22Rv1 (cell line): ENCODE data around the gene P4HA2.

ENCODE experiments used
- H3K27ac ChIP-seq: fragments of 450-650 bp; 2 replicates; pipeline ENCODE4 v1.5.1; 2017
- CTCF ChIP-seq: fragments of 450-650 bp; IDR thresholded peaks from 2 replicates; pipeline ENCODE4 v1.5.1; 2017; ENCODE audit warnings: mild to moderate bottlenecking
- ZFX ChIP-seq: fragments of 450-650 bp; IDR thresholded peaks from 2 replicates; pipeline ENCODE4 v1.6.1; 2017; ENCODE audit warnings: antibody characterized with exemption, borderline replicate concordance

Gene P4HA2

GRCh38 chr5:132211787-132212186 is 15.9 kb downstream of the P4HA2 start:
- TF ChIP-seq ZFX (no peak), CTCF (no peak)
- H3K27ac ChIP-seq: no peak overlapping the region

GRCh38 chr5:132210944-132211343 is 16.7 kb downstream of the P4HA2 start:
- H3K27ac ChIP-seq: no peak overlapping the region
- no peak for TF ChIP-seq ZFX
- no peak for TF ChIP-seq CTCF

- TF ChIP-seq CTCF: no peak
- TF ChIP-seq ZFX: no peak
- no peak overlapping the region for H3K27ac ChIP-seq
Observed at GRCh38 chr5:132209901-132210545, 17.6 kb downstream of the P4HA2 start.

- no peak for TF ChIP-seq ZFX
- TF ChIP-seq CTCF: no peak
- H3K27ac ChIP-seq: no peak overlapping the region
Observed at GRCh38 chr5:132209131-132209530, 18.5 kb downstream of the P4HA2 start.

GRCh38 chr5:132207778-132208177 is 19.9 kb downstream of the P4HA2 start:
- TF ChIP-seq CTCF (no peak), ZFX (no peak)
- no peak overlapping the region for H3K27ac ChIP-seq

- no peak overlapping the region for H3K27ac ChIP-seq
Observed at GRCh38 chr5:132206782-132207181, 20.9 kb downstream of the P4HA2 start.

More at GRCh38 chr5:132206782-132207181, 20.9 kb downstream of the P4HA2 start:
- no peak for TF ChIP-seq ZFX
- TF ChIP-seq CTCF: no peak
